ENCODE results near the gene TTC1. TPM values are rescaled to one million over a fixed set of nuclear protein-coding genes. Genes with fewer than 3 reads are reported as not detected.

TTC1 gene
- total RNA-seq, 2 experiments from 2014 or later, result 50.2 to 57.5 TPM

- ChIA-PET POLR2A (interaction anchor here (0.5 kb wide), 1 partner anchor 352 kb away, joined by 3 read pairs; no protein-coding TSS in a partner anchor), CTCF (interaction anchor here (2.0 kb wide), 1 partner anchor 8 kb away, joined by 12 read pairs; no protein-coding TSS in a partner anchor)
- DNase-seq (no peak), ATAC-seq (no peak)
- intact Hi-C loops (cut with micrococcal nuclease), result loop anchor here (10.0 kb wide), 1 partner anchor 85 kb away; the partner anchor contains the start of gene PWWP2A
- Mint-ChIP-seq H3K9me3 (no peaks in the 10 kb centered on the region), H3K27me3 (no peaks in the 10 kb centered on the region), H3K4me1 (ENCODE audit: low read depth) (peaks cover 13% of the 10 kb centered on the region), H3K27ac (no peak overlapping the region), H3K36me3 (ENCODE audit: low read depth) (peaks cover 23% of the 10 kb centered on the region), H3K4me3 (no peak overlapping the region)
- TF ChIP-seq CTCF (IDR thresholded peaks at IDR 0.05), result no peak
Observed at GRCh38 chr5:160029540-160030139, 20.7 kb downstream of the TTC1 start.

DNA sequence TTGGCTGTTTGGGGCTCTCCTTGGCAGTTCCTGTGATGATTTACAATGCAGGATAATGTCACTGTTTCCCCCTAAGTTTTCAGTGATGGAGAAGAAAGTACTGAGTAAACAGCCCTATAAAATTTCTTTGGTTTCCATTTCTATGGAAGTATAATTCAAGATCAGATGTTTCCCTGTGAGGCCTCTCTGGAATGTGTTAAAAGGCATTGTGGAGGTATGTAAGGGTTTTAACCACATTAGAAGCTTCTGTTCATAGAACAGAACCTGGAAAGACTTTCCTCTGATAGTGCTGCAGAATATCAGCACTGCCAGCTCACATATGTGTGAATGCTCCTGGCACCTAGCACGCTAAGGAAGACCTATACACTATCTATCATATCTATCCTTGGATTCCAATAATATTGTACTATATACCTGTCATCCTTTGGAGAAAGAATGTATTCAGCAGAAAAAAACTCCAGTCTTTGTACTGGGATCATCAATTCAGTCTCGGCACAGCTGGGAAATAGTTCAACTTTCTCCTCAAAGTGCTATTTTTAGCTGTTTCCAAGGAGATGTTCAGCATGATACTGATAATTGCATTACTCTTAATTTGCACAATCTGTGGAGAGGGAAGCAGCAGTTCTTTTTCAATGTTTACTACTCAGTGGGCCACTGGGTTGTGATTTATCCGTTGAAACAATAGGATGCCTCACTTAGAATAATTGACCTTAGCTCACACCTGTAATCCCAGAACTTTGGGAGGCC lies 21.9 kb downstream of the TTC1 start:
- Mint-ChIP-seq H3K36me3 (ENCODE audit: low read depth) (peaks cover 27% of the 10 kb centered on the region), H3K27ac (no peak overlapping the region), H3K4me1 (ENCODE audit: low read depth) (peaks cover 10% of the 10 kb centered on the region), H3K9me3 (no peaks in the 10 kb centered on the region), H3K27me3 (no peaks in the 10 kb centered on the region), H3K4me3 (no peak overlapping the region)
- no peak for DNase-seq
- ATAC-seq, result no peak
- ChIA-PET CTCF (interaction anchor here (0.6 to 2.0 kb wide), 2 partner anchors 9 to 18 kb away, joined by 3 to 12 read pairs; no protein-coding TSS in a partner anchor), POLR2A (no interaction called here)
- no peak for TF ChIP-seq CTCF (IDR thresholded peaks at IDR 0.05)
- intact Hi-C loops (cut with micrococcal nuclease), result no loop called here

DNA sequence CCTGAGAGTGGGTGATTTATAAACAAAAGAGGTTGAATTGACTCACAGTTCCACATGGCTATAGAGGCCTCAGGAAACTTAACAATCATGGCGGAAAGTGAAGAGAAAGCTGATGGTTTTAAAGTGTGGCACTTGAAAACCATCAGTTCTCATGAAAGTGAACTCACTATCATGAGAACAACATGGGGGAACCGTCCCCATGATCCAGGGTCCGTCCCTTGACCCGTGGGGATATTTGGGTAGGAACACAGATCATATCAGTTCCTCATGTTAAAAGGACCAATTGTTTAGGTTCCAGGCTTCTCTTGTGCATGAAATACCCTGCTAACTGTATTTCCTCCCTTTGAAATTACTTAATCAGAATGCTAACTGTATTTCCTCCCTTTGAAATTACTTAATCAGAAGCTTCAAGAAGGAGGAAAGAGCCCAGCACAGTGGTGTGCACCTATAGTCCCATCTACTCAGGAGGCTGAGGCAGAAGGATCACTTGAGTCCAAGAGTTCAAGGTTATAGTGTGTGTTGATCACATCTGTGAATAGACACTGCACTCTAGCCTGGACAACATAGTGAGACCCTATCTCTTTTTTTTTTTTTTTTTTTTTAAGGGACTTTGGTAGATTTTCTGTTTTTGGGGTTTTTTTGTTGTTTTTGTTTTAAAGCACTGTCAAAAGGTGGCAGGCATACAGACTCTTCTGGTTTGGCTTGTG lies 24.8 kb downstream of the TTC1 start:
- H3K4me3 Mint-ChIP-seq, result no peak overlapping the region
- no peaks in the 10 kb centered on the region for H3K27me3 Mint-ChIP-seq
- no peak for ATAC-seq
- ChIA-PET POLR2A (no interaction called here), CTCF (interaction anchor here (1.3 to 3.6 kb wide), 4 partner anchors 8 to 310 kb away, joined by 4 to 17 read pairs (median 8); no protein-coding TSS in a partner anchor)
- no peak overlapping the region for H3K27ac Mint-ChIP-seq
- no peak for TF ChIP-seq CTCF (IDR thresholded peaks at IDR 0.05)
- peaks cover 5% of the 10 kb centered on the region for H3K4me1 Mint-ChIP-seq (ENCODE audit: low read depth)
- intact Hi-C loops (cut with micrococcal nuclease), result no loop called here
- no peaks in the 10 kb centered on the region for H3K9me3 Mint-ChIP-seq
- H3K36me3 Mint-ChIP-seq (ENCODE audit: low read depth), result peaks cover 43% of the 10 kb centered on the region
- DNase-seq, result no peak

- no peak for TF ChIP-seq CTCF (IDR thresholded peaks at IDR 0.05)
- ChIA-PET POLR2A (no interaction called here), CTCF (interaction anchor here (2.2 to 3.6 kb wide), 2 partner anchors 11 to 15 kb away, joined by 10 to 17 read pairs; no protein-coding TSS in a partner anchor)
- Mint-ChIP-seq H3K4me1 (ENCODE audit: low read depth) (peaks cover 2% of the 10 kb centered on the region), H3K36me3 (ENCODE audit: low read depth) (peaks cover 38% of the 10 kb centered on the region), H3K9me3 (no peaks in the 10 kb centered on the region), H3K4me3 (no peak overlapping the region), H3K27ac (no peak overlapping the region), H3K27me3 (no peaks in the 10 kb centered on the region)
- DNase-seq, result no peak
- no peak for ATAC-seq
- intact Hi-C loops (cut with micrococcal nuclease), result no loop called here
Observed at GRCh38 chr5:160036243-160036642, 27.3 kb downstream of the TTC1 start.
